Measurements from ENCODE around the gene DGCR2. TPM values are rescaled to one million over a fixed set of nuclear protein-coding genes. Genes with fewer than 3 reads are reported as not detected.

Gene DGCR2
- total RNA-seq, 2 donors from 2014 or later, result 43.8 to 89.3 TPM

- H3K9me3 ChIP-seq, result no peaks in the 10 kb centered on the region
- H3K36me3 ChIP-seq (replicated peaks in 1 of 2; ENCODE audit: insufficient read depth in 1 of 2, low read depth in 2 of 2), result peaks cover 0 to 5% of the 10 kb centered on the region in 2 donors
- peaks cover 30% of the 10 kb centered on the region for H3K4me1 ChIP-seq
- H3K27me3 ChIP-seq, result no peaks in the 10 kb centered on the region
- no peak for TF ChIP-seq POLR2A (IDR thresholded peaks at IDR 0.05)
- no peak for TF ChIP-seq CTCF (IDR thresholded peaks at IDR 0.05)
- no peak overlapping the region for H3K4me3 ChIP-seq
- H3K27ac ChIP-seq, result peak overlapping the region in 1 of 4 donors; percentile 32
- no peak for ATAC-seq
- WGBS, 2 donors, result 74 to 75% methylated on average over 3 to 4 of the region's 4 CpGs
- intact Hi-C loops (cut with DNase I), result no loop called here
- peak in 2 of 4 donors; percentile 9 to 46 for DNase-seq
Observed at GRCh38 chr22:19057999-19058491, 64.2 kb downstream of the DGCR2 start.

- Histone ChIP-seq H3K27me3 (no peaks in the 10 kb centered on the region), H3K36me3 (replicated peaks in 1 of 2; ENCODE audit: insufficient read depth in 1 of 2, low read depth in 2 of 2) (peaks cover 0 to 4% of the 10 kb centered on the region in 2 donors), H3K27ac (peak overlapping the region in 1 of 4 donors; percentile 32), H3K9me3 (no peaks in the 10 kb centered on the region), H3K4me3 (no peak overlapping the region), H3K4me1 (peaks cover 25% of the 10 kb centered on the region)
- WGBS, 2 donors, result 64 to 83% methylated on average over 6 to 8 of the region's 8 CpGs
- TF ChIP-seq CTCF (IDR thresholded peaks at IDR 0.05), result no peak
- no peak for TF ChIP-seq POLR2A (IDR thresholded peaks at IDR 0.05)
- ATAC-seq (no peak), DNase-seq (peak in 1 of 4 donors; percentile 20)
- intact Hi-C loops (cut with DNase I), result no loop called here
Observed at GRCh38 chr22:19057539-19057938, 64.7 kb downstream of the DGCR2 start.

GRCh38 chr22:19056951-19057401 lies 65.2 kb downstream of the DGCR2 start:
- TF ChIP-seq POLR2A (IDR thresholded peaks at IDR 0.05), result no peak
- no peak for TF ChIP-seq CTCF (IDR thresholded peaks at IDR 0.05)
- 89 to 93% methylated on average over 10 to 13 of the region's 13 CpGs for WGBS, 2 donors

GRCh38 chr22:19055801-19056200 lies 66.4 kb downstream of the DGCR2 start:
- H3K9me3 ChIP-seq, result no peaks in the 10 kb centered on the region
- no peak overlapping the region for H3K27ac ChIP-seq
- H3K4me1 ChIP-seq, result peaks cover 20% of the 10 kb centered on the region
- H3K4me3 ChIP-seq, result no peak overlapping the region
- 92 to 93% methylated on average over 14 to 16 of the region's 17 CpGs for WGBS, 2 donors
- DNase-seq (peak in 1 of 4 donors; percentile 9), ATAC-seq (no peak)
- intact Hi-C loops (cut with DNase I), result no loop called here
- no peaks in the 10 kb centered on the region for H3K27me3 ChIP-seq
- H3K36me3 ChIP-seq (replicated peaks in 1 of 2; ENCODE audit: insufficient read depth in 1 of 2, low read depth in 2 of 2), result peaks cover 0 to 4% of the 10 kb centered on the region in 2 donors
- TF ChIP-seq POLR2A (IDR thresholded peaks at IDR 0.05) (no peak), CTCF (IDR thresholded peaks at IDR 0.05) (no peak)

More at GRCh38 chr22:19056951-19057401, 65.2 kb downstream of the DGCR2 start:
- intact Hi-C loops (cut with DNase I), result no loop called here
- H3K9me3 ChIP-seq, result no peaks in the 10 kb centered on the region
- peaks cover 20% of the 10 kb centered on the region for H3K4me1 ChIP-seq
- no peak for ATAC-seq
- no peak overlapping the region for H3K27ac ChIP-seq
- DNase-seq, result peak in 2 of 4 donors; percentile 10 to 12
- no peak overlapping the region for H3K4me3 ChIP-seq
- peaks cover 0 to 4% of the 10 kb centered on the region in 2 donors for H3K36me3 ChIP-seq (replicated peaks in 1 of 2; ENCODE audit: insufficient read depth in 1 of 2, low read depth in 2 of 2)
- no peaks in the 10 kb centered on the region for H3K27me3 ChIP-seq

All from body of pancreas (tissue), 4 donors.